ENCODE measurements around the gene ARHGEF10L.

Gene ARHGEF10L

GRCh38 chr1:17687145-17687544 is 147.6 kb downstream of the ARHGEF10L start:
- no peak for DNase-seq

DNA sequence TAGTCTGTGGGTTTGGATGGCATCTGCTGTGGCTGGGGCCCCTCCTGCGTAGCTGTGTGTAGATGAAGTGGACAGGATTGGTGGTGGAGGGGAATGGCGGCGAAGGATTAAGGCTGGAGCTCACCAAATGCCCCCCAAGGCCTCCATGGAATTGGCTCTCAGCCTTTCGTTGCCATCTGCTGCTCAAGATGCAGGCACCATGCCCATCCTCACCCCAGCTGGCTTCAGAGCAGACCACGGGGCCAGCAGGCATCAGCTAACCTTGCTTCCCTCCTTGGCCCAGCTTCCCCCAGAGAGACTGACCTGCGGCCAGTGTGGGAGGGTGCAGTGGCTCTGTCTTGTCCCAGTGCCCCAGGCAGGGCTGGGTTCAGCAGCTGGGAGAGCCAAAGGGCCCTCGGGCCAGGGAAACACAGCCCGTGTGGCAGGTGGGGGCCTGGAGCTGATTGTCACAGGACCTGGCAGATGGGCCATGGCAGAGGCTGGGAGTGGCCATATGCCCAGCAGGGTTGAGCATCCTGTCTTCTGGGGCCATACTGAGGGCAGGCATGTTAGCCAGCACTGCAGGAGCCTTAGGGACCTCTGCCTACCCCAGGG is 148.8 kb downstream of the ARHGEF10L start:
- DNase-seq, result no peak

DNA sequence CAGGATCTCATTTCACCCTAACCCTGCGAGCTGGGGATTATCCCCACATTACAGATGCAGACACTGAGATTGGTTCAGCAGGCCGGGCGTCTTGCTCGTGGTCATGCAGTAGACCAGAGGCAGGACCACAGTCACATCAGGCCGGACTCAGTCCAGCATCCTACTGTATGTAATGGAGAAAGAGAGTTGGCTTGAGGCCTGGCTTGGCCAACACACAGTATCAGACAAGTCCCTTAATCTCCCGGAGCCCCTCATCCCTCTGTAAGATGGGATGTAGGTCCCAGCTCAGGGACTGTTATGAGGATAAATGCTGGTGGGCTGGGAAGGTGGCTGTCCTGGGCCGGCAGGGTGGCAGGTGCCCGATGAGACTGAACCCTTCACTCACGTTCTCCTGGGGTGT is 149.5 kb downstream of the ARHGEF10L start:
- no peak for DNase-seq

GRCh38 chr1:17690906-17691634 is 151.6 kb downstream of the ARHGEF10L start:
- DNase-seq, result no peak

- no peak for DNase-seq
These were observed 153.1 kb downstream of the ARHGEF10L start for GRCh38 chr1:17692645-17693044.

DNA sequence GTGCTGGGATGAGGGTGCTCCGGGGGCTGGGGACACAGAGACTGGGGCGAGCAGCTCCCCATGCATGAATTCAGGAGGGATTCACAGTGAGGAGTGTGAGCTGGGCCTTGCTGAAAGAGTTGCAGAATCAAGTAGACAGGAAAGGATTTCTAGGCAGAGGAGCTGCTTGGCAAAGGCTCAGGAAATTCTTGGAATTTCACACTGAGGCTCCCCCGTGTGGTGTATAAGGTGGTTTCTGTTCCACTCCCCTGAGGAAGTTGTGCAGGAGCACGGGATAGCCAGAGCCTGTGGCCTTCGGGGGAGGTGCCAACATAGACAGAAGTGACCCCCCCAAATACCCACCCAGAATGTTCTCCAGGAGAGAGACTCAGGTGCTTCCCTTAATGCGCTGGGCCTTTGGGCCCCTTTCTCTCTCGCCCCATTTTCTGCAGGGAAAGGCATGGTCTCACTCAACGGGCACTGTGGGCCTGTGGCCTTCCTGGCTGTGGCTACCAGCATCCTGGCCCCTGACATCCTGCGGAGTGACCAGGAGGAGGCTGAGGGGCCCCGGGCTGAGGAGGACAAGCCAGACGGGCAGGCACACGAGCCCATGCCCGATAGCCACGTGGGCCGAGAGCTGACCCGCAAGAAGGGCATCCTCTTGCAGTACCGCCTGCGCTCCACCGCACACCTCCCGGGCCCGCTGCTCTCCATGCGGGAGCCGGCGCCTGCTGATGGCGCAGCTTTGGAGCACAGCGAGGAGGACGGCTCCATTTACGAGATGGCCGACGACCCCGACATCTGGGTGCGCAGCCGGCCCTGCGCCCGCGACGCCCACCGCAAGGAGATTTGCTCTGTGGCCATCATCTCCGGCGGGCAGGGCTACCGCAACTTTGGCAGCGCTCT is 157.2 kb downstream of the ARHGEF10L start:
- DNase-seq, result no peak

DNA sequence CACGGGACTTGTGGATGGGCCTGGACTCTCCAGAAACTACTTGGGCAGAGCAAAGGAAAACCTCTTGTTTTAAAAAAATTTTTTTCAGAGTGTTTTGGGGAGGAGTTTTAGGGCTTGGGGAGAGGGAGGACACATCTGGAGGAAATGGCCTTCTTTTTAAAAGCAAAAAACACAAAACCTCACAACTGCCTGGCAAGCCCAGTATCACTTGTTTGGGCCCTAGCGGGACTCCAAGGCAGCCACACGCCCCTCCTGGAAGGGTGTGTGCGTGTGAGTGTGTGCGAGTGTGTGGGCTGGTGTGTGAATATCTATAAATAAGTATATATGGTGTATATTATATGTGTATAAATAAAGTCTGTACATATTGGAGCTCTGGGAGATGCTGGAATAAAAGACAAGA is 158.0 kb downstream of the ARHGEF10L start:
- DNase-seq, result no peak

DNA sequence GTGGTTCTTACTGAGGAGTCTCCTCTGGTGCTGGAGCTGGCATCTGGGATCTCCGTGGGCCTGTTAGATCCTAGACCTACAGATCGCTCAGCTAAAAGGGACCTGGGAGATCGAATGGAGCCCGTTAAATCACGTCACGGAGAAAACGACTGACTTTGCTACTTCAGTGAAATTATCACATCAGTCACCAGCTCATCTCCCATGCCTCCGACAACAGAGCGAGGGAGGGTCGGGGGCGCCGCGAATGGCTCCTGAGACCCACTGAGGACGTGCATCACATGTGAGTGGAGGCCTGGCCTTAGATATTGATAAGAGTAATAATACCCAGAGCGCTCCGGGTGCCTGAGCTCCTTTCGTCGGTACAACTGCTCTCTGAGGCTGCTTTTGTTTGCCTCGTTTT is 160.1 kb downstream of the ARHGEF10L start:
- DNase-seq, result no peak

GRCh38 chr1:17700945-17701810 is 161.7 kb downstream of the ARHGEF10L start:
- no peak for DNase-seq

GRCh38 chr1:17704176-17704575 is 164.7 kb downstream of the ARHGEF10L start:
- DNase-seq, result no peak

GRCh38 chr1:17706445-17706844 is 166.9 kb downstream of the ARHGEF10L start:
- no peak for DNase-seq

- no peak for DNase-seq
These were observed 170.5 kb downstream of the ARHGEF10L start for GRCh38 chr1:17709981-17710380.

DNA sequence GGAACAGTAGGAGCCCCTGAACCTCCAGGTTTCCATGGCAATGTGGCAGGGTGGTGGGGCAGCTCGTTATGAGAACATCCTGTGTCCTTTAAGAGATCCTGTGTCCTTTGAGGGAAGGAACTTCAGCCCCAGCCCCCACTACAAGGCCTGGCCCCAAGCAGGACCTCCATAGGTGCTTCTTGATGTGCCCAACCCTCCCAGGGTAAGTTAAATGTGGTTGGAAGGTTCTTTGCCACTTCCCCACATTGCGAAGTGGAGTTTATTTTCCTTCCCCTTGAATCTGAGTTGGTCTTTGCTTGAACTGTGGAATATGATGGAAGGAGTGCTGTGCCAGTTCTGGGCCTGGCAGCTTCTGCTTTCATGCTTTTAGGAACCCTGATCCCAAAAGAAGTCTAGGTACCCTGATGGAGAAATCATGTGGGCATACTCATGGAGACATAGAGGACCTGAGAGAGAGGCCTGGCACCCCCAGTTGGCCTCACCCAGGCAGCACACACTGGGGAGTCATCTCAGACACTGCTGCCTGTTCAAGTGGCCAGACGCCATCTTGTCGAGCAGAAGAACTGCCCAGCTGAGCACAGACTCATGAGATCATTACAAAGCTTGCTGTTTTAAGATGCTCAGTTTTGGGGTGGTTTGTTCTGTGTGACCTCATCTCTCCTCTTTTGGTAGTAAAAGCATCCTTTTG is 171.5 kb downstream of the ARHGEF10L start:
- DNase-seq, result no peak

- no peak for DNase-seq
These were observed 172.0 kb downstream of the ARHGEF10L start for GRCh38 chr1:17711577-17711910.

DNA sequence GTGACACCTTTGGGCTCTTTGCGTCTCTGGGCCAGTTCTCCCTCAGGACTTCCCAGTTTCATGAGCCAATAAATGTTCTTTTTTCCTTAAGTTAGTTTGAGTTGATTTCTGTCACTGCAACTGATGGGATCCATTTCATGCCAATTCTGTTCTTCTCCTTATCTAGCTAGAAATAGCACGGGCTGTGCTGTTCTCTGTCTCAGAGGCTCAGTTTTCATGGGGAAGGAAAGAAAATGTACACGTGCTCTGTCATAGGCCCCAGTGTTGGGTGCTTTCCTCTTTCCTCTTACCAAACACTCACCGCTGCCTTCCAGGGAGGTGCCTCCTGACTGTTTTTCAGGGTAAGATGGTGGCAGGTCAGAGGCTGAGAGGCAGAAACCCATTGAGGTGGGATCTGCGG is 172.4 kb downstream of the ARHGEF10L start:
- DNase-seq, result no peak

DNA sequence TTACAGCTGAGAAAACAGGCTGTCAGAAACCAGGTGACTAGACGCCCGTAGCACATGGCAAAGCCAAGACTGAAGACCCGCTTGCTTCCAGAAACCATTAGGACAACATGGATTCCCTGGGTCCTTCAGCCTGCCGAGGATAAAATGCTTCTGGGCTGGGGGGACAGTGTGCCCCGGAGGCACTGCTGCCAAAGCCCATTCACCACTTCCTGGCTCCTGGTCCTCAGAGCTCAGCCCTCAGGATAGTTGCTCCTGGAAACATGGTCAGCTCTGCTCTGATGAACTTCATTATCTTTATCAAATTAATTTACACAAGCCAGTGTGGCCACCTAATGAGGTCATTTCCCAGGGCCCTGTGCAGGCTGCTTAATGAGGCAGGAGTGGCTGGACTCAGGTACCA is 174.5 kb downstream of the ARHGEF10L start:
- no peak for DNase-seq

DNA sequence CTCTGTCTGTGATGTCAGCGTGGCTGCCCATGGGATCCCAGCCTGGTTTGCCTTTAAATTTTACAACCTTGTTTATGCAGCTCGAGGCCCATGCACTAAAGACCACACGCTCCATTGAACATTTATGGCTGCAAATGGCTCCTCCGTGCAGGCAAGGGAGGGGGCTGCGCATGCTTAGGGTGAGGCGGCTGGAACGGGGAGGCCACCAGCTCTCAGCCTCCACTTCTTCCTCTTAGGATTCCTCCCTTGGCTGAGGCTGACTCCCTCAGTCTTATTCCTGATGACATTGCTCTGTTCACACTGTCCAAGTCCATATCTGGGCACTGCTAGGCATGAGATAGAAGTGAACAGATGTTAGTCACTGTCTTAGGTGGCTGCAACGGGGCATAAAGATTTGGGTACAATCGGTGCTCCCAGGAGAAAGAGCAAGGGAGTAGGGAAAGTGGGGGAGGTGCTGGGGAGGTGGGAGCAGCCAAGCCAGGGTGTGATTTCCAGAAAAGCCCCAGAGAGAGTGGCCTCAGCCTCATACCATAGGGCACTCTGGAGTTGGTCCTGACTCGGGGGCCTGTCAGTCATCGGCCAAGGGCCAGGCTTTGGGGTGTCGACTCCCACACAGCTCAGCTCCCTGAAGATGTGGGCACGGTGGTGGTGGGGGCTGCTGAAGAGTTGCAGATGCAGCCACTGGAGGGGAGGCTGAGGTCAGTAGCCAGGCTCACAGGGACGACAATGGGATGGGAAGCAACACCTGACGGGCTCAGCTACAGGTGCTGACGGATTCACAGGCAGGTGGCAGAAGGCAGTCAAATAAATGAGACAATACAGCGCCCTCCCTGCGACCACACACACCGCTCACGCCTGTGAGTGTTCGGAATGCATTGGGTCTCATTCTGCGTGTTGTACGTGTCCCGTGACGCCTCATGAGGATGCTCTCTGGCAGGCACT is 178.4 kb downstream of the ARHGEF10L start:
- no peak for DNase-seq

GRCh38 chr1:17719874-17720273 is 180.4 kb downstream of the ARHGEF10L start:
- DNase-seq, result no peak

DNA sequence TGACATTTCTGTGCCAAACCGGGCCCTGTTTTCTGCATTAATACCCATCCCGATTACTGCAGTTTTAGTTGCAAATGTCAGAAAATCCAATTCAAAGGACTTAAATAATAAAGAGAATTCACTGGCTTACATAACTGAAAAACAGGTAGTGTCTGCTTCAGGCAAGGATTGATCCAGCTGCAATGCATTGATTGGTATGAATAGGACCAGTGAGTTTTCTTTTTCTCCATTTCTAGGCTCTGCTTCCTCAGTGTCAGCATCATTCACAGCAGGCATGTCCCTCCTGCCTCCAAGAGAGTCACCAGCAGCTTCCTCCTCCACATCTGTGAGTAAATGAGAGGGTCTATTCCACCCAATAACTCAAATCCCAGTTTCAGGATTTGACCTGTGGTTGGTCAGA is 181.9 kb downstream of the ARHGEF10L start:
- DNase-seq, result no peak

DNA sequence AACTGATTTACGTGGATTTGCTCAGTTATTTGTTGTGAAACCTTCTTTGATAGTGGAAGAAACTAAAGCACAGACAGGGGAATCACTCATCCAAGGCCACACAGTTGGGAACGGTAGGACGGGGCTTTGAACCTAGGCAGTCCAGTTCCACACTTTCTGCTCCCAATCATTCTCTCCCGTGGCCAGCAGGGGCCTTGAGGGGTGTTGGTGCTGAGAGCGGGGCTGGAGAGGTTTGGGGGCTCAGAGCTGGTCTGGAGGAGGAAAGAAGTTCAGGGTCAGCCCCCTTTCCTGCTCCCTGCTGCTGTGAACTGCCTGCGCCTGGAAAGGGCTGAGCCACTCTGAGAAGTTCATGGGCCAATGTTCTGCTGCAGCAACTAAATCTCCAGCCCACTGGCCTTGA is 184.2 kb downstream of the ARHGEF10L start:
- DNase-seq, result no peak

DNA sequence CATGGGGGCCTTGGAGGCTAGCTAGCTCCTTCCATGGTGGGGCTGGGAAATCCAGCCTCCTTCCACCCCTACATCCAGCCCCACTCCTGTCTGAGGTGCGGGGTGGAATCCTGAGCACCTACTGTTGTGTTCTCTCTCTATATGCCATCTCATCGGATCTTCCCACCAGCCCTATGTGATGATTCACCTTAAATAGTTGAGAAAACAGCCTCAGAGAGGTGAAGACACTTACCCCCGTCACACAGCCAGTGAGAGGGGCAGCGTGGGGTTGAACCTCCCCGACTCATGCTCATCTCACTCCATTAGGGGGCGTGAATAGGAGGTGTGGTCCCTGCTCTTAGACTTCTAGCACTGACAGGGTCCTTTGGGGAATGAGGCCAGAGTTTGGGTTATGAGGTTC is 184.7 kb downstream of the ARHGEF10L start:
- no peak for DNase-seq

Measured in CD4-positive, alpha-beta T cell treated with Interferon gamma for 1 hour (primary cell).